ENCODE results near the gene ZNF200.
"Not testable (repeated sequence)": the region's sequence is repeated elsewhere in the genome, so short reads cannot be mapped to it uniquely, and the experiment has no call there.

ZNF200 gene

DNA sequence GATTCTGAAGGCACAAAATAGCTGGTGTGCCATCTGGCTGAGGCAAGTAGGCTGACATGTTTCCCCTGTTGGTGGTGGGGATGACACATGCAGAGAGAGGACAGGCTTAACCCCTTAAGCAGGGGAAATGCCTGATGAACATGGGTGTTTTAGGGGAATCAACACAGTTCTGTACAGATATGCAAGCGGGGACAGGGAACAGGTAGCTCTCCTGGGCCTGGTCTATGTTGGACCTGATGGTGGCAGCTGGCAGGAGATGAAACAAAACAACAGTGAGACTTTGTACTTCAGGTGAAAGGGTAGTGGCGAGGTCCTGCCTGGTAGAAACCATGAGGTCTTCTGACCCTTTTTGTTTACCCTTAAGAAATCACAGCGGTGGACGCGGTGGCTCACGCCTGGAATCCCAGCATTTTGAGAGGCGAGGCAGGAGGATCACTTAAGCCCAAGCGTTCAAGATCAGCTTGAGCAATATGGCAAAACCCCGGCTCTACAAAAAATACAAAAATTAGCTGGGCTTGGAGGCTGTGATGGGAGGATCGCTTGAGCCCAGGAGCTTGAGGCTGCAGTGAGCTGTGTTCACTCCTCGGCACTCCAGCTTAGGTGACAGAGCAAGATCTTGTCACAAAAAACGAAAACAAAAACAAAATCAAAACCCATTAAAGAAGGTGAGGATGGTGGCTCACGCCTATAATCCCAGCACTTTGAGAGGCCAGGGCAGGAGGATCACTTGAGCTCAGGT lies 36.5 kb downstream of the ZNF200 start:
- no peak overlapping the region for H3K4me3 ChIP-seq (ENCODE audit: low read depth, low read length)
- TF ChIP-seq, protein P1, sequence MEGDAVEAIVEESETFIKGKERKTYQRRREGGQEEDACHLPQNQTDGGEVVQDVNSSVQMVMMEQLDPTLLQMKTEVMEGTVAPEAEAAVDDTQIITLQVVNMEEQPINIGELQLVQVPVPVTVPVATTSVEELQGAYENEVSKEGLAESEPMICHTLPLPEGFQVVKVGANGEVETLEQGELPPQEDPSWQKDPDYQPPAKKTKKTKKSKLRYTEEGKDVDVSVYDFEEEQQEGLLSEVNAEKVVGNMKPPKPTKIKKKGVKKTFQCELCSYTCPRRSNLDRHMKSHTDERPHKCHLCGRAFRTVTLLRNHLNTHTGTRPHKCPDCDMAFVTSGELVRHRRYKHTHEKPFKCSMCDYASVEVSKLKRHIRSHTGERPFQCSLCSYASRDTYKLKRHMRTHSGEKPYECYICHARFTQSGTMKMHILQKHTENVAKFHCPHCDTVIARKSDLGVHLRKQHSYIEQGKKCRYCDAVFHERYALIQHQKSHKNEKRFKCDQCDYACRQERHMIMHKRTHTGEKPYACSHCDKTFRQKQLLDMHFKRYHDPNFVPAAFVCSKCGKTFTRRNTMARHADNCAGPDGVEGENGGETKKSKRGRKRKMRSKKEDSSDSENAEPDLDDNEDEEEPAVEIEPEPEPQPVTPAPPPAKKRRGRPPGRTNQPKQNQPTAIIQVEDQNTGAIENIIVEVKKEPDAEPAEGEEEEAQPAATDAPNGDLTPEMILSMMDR (IDR thresholded peaks at IDR 0.05; ENCODE audit: low read depth, low read length, missing control alignments) = no peak
- no peak for DNase-seq (ENCODE audit: low read depth)

DNA sequence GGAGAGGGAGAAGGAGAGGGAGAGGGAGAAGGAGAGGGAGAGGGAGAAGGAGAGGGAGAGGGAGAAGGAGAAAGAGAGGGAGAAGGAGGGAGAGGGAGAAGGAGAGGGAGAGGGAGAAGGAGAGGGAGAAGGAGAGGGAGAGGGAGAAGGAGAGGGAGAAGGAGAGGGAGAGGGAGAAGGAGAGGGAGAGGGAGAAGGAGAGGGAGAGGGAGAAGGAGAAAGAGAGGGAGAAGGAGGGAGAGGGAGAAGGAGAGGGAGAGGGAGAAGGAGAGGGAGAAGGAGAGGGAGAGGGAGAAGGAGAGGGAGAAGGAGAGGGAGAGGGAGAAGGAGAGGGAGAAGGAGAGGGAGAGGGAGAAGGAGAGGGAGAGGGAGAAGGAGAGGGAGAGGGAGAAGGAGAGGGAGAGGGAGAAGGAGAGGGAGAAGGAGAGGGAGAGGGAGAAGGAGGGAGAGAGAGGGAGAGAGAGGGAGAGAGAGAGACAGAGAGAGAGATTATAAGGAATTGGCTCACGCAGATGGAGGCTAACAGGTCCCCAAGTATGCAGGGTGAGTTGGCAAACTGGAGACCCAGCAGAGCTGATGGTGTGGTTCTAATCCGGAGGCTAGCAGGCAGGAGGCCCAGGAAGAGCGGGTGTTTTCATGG lies 37.1 kb downstream of the ZNF200 start:
- not testable (repeated sequence) for DNase-seq (ENCODE audit: low read depth)

DNA sequence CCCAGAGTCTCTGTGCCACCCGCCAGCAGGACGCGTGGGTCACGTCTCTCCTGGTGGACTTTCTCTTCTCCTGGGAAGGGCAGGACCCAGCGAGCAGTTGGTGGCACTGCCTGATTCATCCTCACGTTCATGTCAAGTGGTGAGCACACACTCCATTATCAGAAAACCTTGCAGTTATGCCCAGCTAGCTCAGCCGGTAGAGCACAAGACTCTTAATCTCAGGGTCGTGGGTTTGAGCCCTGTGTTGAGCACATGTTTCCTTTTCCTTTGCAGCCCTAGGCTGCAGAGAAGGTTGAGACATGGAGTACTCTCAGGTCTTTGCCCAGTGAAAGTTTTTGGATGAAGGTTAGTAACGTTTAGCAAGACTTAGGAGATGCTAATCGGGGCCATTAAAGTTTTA lies 39.0 kb downstream of the ZNF200 start:
- TF ChIP-seq, protein P1 (IDR thresholded peaks at IDR 0.05; ENCODE audit: low read depth, low read length, missing control alignments) = no peak
- no peak for DNase-seq (ENCODE audit: low read depth)
- no peak overlapping the region for H3K4me3 ChIP-seq (ENCODE audit: low read depth, low read length)

More for the DNA sequence above, 37.1 kb downstream of the ZNF200 start:
- not testable (repeated sequence) for H3K4me3 ChIP-seq (ENCODE audit: low read depth, low read length)

DNA sequence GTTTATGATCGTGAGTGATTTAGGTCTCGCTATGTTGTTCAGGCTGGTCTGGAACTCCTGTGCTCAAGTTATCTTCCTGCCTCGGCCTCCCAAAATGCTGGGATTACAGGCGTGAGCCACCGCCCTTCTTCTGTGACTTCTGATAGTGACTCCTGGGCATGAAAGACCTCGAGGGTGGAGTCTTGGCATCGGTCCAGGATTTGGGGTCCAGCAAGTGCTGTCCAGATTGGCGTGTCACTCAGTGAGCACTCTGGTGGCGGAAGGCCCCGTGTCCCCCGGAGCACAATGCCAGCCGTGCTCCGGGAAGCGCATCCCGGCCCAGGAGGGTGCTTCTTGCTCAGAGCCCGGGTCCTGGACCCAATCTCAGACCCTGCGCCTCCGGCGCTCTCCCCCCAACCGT lies 40.2 kb downstream of the ZNF200 start:
- TF ChIP-seq, protein P1 (IDR thresholded peaks at IDR 0.05; ENCODE audit: low read depth, low read length, missing control alignments) = no peak
- DNase-seq (ENCODE audit: low read depth) = no peak
- H3K4me3 ChIP-seq (ENCODE audit: low read depth, low read length) = no peak overlapping the region

- TF ChIP-seq, protein P1 (IDR thresholded peaks at IDR 0.05; ENCODE audit: low read depth, low read length, missing control alignments) = no peak
- DNase-seq (ENCODE audit: low read depth) = no peak
- H3K4me3 ChIP-seq (ENCODE audit: low read depth, low read length) = no peak overlapping the region
Measured at GRCh38 chr16:3193221-3194212, 41.4 kb downstream of the ZNF200 start.

GRCh38 chr16:3192476-3193019 lies 42.4 kb downstream of the ZNF200 start:
- DNase-seq (ENCODE audit: low read depth) = no peak
- no peak overlapping the region for H3K4me3 ChIP-seq (ENCODE audit: low read depth, low read length)
- TF ChIP-seq, protein P1 (IDR thresholded peaks at IDR 0.05; ENCODE audit: low read depth, low read length, missing control alignments) = no peak

DNA sequence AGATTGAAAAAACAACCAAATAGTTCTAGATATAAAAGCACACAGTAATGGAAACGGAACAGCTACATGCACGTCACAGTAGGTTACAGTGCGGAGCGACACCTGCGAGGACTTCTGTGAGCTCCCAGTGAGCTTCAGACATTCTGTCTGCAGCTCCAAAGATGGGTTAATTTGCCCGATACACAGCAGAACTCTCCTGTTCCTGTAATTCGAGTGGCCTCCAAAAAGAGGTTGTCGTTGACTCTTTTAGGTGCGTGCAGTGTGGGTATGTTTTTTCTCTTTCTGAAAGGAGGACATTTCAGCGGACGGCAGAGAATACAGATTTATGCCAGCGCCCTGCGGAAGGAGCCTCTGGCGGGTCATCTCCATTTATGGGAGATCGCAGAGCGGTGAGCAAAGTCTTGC lies 44.0 kb downstream of the ZNF200 start:
- TF ChIP-seq, protein P1 (IDR thresholded peaks at IDR 0.05; ENCODE audit: low read depth, low read length, missing control alignments) = no peak
- no peak for DNase-seq (ENCODE audit: low read depth)
- H3K4me3 ChIP-seq (ENCODE audit: low read depth, low read length) = peak overlapping the region; percentile 22
